GM21786 (cell line): ENCODE measurements around the gene PGD.
"Not testable (repeated sequence)": the region's sequence is repeated elsewhere in the genome, so short reads cannot be mapped to it uniquely, and the experiment has no call there.

Experiments used
- ATAC-seq: cut with Tn5 transposase; IDR thresholded peaks from one replicate; pipeline ENCODE4 v1.9.1; 2021; ENCODE audit not compliant: unreplicated experiment

PGD gene

GRCh38 chr1:10398278-10398733, 558 bp upstream of the PGD start:
- ATAC-seq, result no peak

- ATAC-seq, result peak; percentile 3
Measured at GRCh38 chr1:10399444-10399941, 629 bp downstream of the PGD start.

GRCh38 chr1:10400013-10400412, 1.1 kb downstream of the PGD start:
- ATAC-seq, result no peak

GRCh38 chr1:10401281-10401680, 2.4 kb downstream of the PGD start:
- no peak for ATAC-seq

- no peak for ATAC-seq
Measured at GRCh38 chr1:10402729-10403274, 3.9 kb downstream of the PGD start.

- no peak for ATAC-seq
Measured at GRCh38 chr1:10407201-10407600, 8.3 kb downstream of the PGD start.

GRCh38 chr1:10415211-10415930, 16.5 kb downstream of the PGD start:
- no peak for ATAC-seq

- not testable (repeated sequence) for ATAC-seq
Measured at GRCh38 chr1:10415967-10416366, 17.1 kb downstream of the PGD start.

GRCh38 chr1:10418741-10419140, 19.9 kb downstream of the PGD start:
- not testable (repeated sequence) for ATAC-seq

- no peak for ATAC-seq
Measured at GRCh38 chr1:10419351-10419750, 20.5 kb downstream of the PGD start.

- no peak for ATAC-seq
Measured at GRCh38 chr1:10421637-10422036, 22.8 kb downstream of the PGD start.

- no peak for ATAC-seq
Measured at GRCh38 chr1:10424034-10424433, 25.2 kb downstream of the PGD start.

- no peak for ATAC-seq
Measured at GRCh38 chr1:10424651-10425050, 25.8 kb downstream of the PGD start.

GRCh38 chr1:10425826-10426534, 27.1 kb downstream of the PGD start:
- ATAC-seq, result not testable (repeated sequence)

- ATAC-seq, result not testable (repeated sequence)
Measured at GRCh38 chr1:10426535-10426848, 27.6 kb downstream of the PGD start.

GRCh38 chr1:10428984-10429383, 30.1 kb downstream of the PGD start:
- ATAC-seq, result no peak

- ATAC-seq, result no peak
Measured at GRCh38 chr1:10429868-10430215, 31.0 kb downstream of the PGD start.

- peak; percentile 77 for ATAC-seq
Measured at GRCh38 chr1:10430216-10431069, 31.6 kb downstream of the PGD start, which contains the start of gene CENPS. Gene CENPS, plus strand, starts transcription at chr1:10430433. Its CDS starts 85 bp downstream, at chr1:10430518.

- peak; percentile 7 for ATAC-seq
Measured at GRCh38 chr1:10431070-10431730, 32.3 kb downstream of the PGD start.

- no peak for ATAC-seq
Measured at GRCh38 chr1:10432910-10433700, 34.2 kb downstream of the PGD start.
